Measurements from ENCODE around the gene PMEL. TPM values are rescaled to one million over a fixed set of nuclear protein-coding genes. Genes with fewer than 3 reads are reported as not detected.

Gene PMEL
- not detected for total RNA-seq

DNA sequence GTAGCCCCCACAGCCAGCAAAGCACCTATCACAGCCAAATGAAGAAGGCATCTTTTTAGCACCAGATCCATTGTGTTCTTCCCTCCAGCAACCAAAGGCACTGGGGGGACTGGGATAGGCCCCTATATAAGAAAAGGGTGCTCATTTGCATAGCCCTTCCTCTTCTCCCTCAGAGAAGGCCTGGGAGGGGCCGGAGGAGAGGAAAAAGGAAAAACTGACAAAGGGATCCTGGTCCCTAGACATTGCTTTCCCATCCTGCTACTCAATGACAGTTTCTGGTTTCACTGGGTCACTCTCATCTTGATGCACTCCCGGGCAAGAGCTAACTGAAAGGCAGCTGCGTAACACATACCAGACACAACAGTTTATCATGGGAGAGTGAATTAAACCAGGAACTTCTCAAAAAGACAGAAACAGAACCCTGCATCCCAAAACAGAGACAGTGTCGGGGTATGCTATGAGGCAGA lies at the start of gene PMEL:
PMEL (minus strand) TSS at position 102 of the 467 bp plus-strand sequence; CDS start at position 71, 31 bp downstream.
- no peaks in the 10 kb centered on the region for H3K9me3 ChIP-seq
- H3K4me3 ChIP-seq, result peak within 1 kb of the TSS; percentile 92
- no peak for DNase-seq (ENCODE audit: low spot score in 2 of 2)
- H3K36me3 ChIP-seq, result no peaks in the 10 kb centered on the region
- intact Hi-C loops (cut with DNase I), result loop anchor here (2.0 kb wide), 1 partner anchor 35 kb away; the partner anchor contains the start of gene DGKA
- peak within 1 kb of the TSS; percentile 83 to 93 for H3K27ac ChIP-seq
- no peaks in the 10 kb centered on the region for H3K27me3 ChIP-seq
- peaks cover 0 to 9% of the 10 kb centered on the region in 2 donors for H3K4me1 ChIP-seq
- TF ChIP-seq, protein P1, sequence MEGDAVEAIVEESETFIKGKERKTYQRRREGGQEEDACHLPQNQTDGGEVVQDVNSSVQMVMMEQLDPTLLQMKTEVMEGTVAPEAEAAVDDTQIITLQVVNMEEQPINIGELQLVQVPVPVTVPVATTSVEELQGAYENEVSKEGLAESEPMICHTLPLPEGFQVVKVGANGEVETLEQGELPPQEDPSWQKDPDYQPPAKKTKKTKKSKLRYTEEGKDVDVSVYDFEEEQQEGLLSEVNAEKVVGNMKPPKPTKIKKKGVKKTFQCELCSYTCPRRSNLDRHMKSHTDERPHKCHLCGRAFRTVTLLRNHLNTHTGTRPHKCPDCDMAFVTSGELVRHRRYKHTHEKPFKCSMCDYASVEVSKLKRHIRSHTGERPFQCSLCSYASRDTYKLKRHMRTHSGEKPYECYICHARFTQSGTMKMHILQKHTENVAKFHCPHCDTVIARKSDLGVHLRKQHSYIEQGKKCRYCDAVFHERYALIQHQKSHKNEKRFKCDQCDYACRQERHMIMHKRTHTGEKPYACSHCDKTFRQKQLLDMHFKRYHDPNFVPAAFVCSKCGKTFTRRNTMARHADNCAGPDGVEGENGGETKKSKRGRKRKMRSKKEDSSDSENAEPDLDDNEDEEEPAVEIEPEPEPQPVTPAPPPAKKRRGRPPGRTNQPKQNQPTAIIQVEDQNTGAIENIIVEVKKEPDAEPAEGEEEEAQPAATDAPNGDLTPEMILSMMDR (IDR thresholded peaks at IDR 0.05), result no peak

DNA sequence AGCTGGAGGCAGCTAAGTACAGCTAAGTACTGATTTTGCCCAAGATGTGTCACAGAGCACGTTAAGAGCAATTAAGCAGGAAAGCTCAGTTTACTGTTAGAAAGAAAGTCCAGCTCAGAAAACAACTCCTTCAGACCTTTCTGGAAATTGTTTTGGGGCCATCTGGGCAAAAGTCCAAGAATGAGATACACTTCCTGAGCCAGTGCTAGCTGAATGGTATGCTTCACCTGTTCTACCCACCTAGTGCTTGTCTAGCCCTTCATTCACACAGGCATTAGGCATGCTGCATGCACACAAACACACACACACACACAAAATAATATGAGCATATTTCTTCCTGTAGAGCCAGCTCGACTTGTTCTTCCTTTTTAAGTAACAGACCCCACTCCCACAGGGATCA lies 48.4 kb upstream of the PMEL start:
- TF ChIP-seq, protein P1 (IDR thresholded peaks at IDR 0.05), result no peak
- H3K9me3 ChIP-seq, result no peaks in the 10 kb centered on the region
- intact Hi-C loops (cut with DNase I), result no loop called here
- no peak overlapping the region for H3K27ac ChIP-seq
- no peak overlapping the region for H3K4me3 ChIP-seq
- no peaks in the 10 kb centered on the region for H3K27me3 ChIP-seq
- H3K4me1 ChIP-seq, result no peaks in the 10 kb centered on the region
- H3K36me3 ChIP-seq, result peaks cover 0 to 19% of the 10 kb centered on the region in 2 donors
- no peak for DNase-seq (ENCODE audit: low spot score in 2 of 2)

DNA sequence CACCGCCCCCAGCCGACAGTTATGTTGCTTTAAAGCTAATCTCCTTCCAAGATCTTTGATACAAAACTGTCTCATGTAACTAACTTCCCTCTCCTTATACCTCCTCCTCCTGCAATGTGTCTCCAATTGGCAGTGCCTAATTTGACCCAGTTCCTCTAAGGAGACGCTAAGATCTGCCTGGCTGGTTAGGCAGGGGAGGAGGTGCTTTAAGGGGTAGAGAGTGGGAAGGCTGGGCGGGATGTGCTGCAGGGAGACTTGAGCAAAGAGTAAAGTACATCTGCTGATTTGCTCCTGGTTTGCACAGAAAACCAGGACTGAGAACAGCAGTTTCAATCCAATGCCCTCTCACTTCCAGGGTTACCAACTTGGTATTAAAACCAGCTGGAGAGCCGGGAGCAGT lies 47.6 kb upstream of the PMEL start:
- intact Hi-C loops (cut with DNase I), result no loop called here
- Histone ChIP-seq H3K9me3 (no peaks in the 10 kb centered on the region), H3K36me3 (peaks cover 0 to 12% of the 10 kb centered on the region in 2 donors), H3K27ac (no peak overlapping the region), H3K27me3 (no peaks in the 10 kb centered on the region), H3K4me1 (no peaks in the 10 kb centered on the region), H3K4me3 (no peak overlapping the region)
- DNase-seq (ENCODE audit: low spot score in 2 of 2), result no peak
- TF ChIP-seq, protein P1 (IDR thresholded peaks at IDR 0.05), result no peak

DNA sequence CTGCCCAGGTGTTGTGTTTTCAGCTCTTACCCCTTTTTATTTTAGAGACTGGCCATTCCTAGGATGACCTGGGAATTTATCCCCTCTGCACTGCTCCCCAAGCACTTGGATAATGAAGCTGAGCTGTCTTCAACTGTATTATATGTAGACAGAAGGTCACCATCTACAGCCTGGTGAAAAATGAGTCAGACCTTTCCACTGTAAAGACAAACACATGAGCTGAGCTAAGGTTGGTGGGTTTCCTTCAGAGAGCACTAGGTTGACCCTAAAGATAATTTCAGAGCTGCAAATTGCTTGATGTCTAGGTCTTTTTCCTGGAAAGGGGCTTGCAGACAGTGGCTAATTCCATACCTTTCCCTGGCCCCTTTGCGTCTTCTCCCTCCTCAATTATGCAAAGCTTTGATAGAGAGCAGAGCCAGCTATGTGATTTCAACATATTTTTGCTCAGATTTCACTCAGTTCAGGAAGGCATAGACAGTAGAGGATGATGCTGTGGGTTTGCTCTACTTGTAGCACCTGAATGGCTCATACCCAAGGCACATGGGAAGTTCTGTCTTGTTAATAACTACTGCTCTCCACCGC lies 45.8 kb upstream of the PMEL start:
- Histone ChIP-seq H3K9me3 (no peaks in the 10 kb centered on the region), H3K27me3 (no peaks in the 10 kb centered on the region), H3K27ac (no peak overlapping the region), H3K4me3 (no peak overlapping the region), H3K36me3 (peaks cover 0 to 10% of the 10 kb centered on the region in 2 donors), H3K4me1 (peaks cover 0 to 2% of the 10 kb centered on the region in 2 donors)
- intact Hi-C loops (cut with DNase I), result no loop called here
- DNase-seq (ENCODE audit: low spot score in 2 of 2), result no peak
- TF ChIP-seq, protein P1 (IDR thresholded peaks at IDR 0.05), result no peak

DNA sequence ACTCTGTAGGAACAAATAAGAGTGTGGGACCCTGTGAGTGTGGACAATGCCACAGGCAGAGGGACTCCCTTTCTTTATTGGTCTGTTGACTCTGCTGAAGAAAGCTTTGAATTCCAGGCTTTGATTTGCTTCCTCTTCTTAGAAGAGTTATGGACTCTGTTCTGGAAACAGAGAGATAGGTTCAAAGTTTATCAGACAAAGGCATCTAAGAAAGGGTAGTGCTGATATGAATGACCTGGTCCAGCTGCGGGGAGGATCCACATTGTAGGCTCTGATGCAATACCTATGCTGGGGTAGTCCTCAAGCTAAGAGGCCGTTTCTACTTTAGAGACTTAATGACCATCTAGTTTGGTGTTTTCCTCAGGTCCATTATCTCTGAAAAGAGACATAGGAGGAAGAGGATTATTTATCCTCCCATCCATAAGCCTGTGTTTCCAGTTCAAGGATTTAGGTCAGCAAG lies 44.3 kb upstream of the PMEL start:
- no peaks in the 10 kb centered on the region for H3K27me3 ChIP-seq
- H3K4me3 ChIP-seq, result no peak overlapping the region
- intact Hi-C loops (cut with DNase I), result no loop called here
- DNase-seq (ENCODE audit: low spot score in 2 of 2), result no peak
- peaks cover 0 to 10% of the 10 kb centered on the region in 2 donors for H3K36me3 ChIP-seq
- TF ChIP-seq, protein P1 (IDR thresholded peaks at IDR 0.05), result no peak
- no peaks in the 10 kb centered on the region for H3K9me3 ChIP-seq
- H3K27ac ChIP-seq, result no peak overlapping the region
- H3K4me1 ChIP-seq, result peaks cover 0 to 2% of the 10 kb centered on the region in 2 donors

Measured in ascending aorta (tissue), 2 donors.